Gastrocnemius medialis (tissue), 4 donors: ENCODE measurements around the gene TMEM92. TPM values are rescaled to one million over a fixed set of nuclear protein-coding genes. Genes with fewer than 3 reads are reported as not detected.
A peak's percentile ranks its signal among the peaks of the same experiment; 100 is the strongest.

Experiments used
- ATAC-seq, 2 donors: fragments of 150-250 bp; one replicate each; pipeline ENCODE4 v1.9.1; 2016
- DNase-seq, 2 donors: peaks; one replicate each; pipeline ENCODE4 v3.0.0-alpha.2; 2019
- H3K27ac ChIP-seq, 4 donors: fragments of 200-600 bp; sonication (generic); 1 replicate in 1 of 4; 2 replicates in 3 of 4; pipeline ENCODE4 v1.5.1; 2016 to 2018; ENCODE audit warnings: mild to moderate bottlenecking in 2 of 4, moderate library complexity in 1 of 4
- H3K27me3 ChIP-seq, 3 donors: fragments of 200-600 bp; sonication (generic) in 2 of 3; 1 replicate in 1 of 3; 2 replicates in 2 of 3; pipeline versions ENCODE4 v1.5.1 to v1.6.0; 2016 to 2019; ENCODE audit warnings: mild to moderate bottlenecking in 1 of 3, moderate library complexity in 1 of 3
- H3K36me3 ChIP-seq, 2 donors: fragments of 200-600 bp; sonication (generic) in 1 of 2; one replicate each; pipeline ENCODE4 v1.5.1; 2017 to 2018
- H3K4me1 ChIP-seq, 2 donors: fragments of 200-600 bp; sonication (generic) in 1 of 2; one replicate each; pipeline ENCODE4 v1.5.1; 2016 to 2017; ENCODE audit warnings: mild to moderate bottlenecking in 2 of 2
- H3K4me3 ChIP-seq, 4 donors: fragments of 200-600 bp; sonication (generic) in 3 of 4; 1 replicate in 1 of 4; 2 replicates in 3 of 4; pipeline ENCODE4 v1.5.1; 2016 to 2019; ENCODE audit warnings: mild to moderate bottlenecking in 2 of 4
- H3K9me3 ChIP-seq, 3 donors: fragments of 200-600 bp; sonication (generic) in 2 of 3; 1 replicate in 1 of 3; 2 replicates in 2 of 3; pipeline ENCODE4 v1.5.1; 2016 to 2019
- POLR2A ChIP-seq, 2 donors: fragments of 450-650 bp; IDR thresholded peaks; one replicate each; pipeline ENCODE4 v1.6.1; 2017; ENCODE audit warnings: antibody characterized with exemption in 2 of 2, mild to moderate bottlenecking in 2 of 2, moderate library complexity in 2 of 2
- in situ Hi-C, 4 donors: fragments of 200-750 bp; cut with MboI; loops; one replicate each; pipeline versions ENCODE4 v1.15.0 to v1.8.0; 2017; ENCODE audit warnings: low sequenced_read_pairs in 4 of 4
- intact Hi-C: fragments of 100-400 bp; cut with DNase I; formaldehyde crosslinking; loops from one replicate; pipeline ENCODE4 v1.15.1; 2023; ENCODE audit warnings: low total_unique reads
- total RNA-seq, 4 donors: library from RNA; depleted of rRNA; stranded (reverse); fragments of >200 nt; gene quantifications; one replicate each; pipeline versions ENCODE4 v1.1.0 to v1.2.3, GENCODE V29; 2016
- TF ChIP-seq, protein P1 (sequence below), 5 experiments: fragments of 450-650 bp in 3 of 5; fragments of 200-600 bp in 2 of 5; sonication (generic) in 2 of 5; IDR thresholded peaks in 4 of 5; conservative IDR thresholded peaks in 1 of 5; 1 replicate in 4 of 5; 2 replicates in 1 of 5; pipeline ENCODE4 v1.5.1; 2016 to 2019; ENCODE audit warnings: antibody characterized with exemption in 5 of 5, mild to moderate bottlenecking in 3 of 5, moderate library complexity in 3 of 5

Gene TMEM92
- total RNA-seq, result not detected

DNA sequence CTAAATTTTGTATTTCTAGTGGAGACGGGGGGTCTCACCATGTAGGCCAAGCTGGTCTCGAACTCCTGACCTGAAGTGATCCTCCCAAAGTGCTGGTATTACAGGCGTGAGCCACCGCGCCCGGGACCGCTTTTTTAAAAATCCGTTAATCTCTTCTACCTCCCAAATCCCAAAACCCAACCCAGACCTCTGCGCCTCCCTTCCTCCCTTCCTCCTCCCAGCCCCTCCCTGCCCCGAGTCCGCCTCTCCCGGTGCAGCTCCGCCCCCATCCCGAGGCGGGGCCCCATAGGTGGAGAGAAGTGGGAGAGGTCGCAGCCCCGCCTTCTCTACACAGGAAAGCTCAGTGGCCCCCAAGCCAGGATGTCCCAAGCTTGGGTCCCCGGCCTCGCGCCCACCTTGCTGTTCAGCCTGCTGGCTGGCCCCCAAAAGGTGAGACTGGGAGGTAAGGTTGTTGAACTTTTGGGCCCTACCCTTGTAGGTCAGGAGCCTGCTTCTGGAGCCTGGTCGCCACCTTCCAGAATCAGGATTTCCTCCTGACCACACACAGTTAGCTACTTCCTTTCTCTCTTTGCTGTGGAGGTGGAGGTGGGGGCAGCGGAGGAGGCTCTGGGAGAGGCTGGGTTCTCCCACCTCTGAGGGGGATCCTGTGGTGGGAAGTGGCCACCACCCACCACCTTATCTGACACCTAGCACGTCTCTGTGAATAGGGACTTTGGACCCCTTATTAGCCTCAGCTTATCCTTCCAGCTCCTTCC is at the start of gene TMEM92:
Gene TMEM92 (plus strand): TSS at position 325 of the 755 bp plus-strand sequence. CDS start 36 bp downstream, at position 361.
- Histone ChIP-seq H3K4me1 (peaks cover 0 to 8% of the 10 kb centered on the region in 2 donors), H3K27me3 (peaks cover 13 to 19% (median 18%) of the 10 kb centered on the region in 3 donors), H3K4me3 (peak within 1 kb of the TSS in 3 of 4 donors; percentile 54 to 69 (median 67)), H3K9me3 (no peaks in the 10 kb centered on the region), H3K36me3 (no peaks in the 10 kb centered on the region), H3K27ac (no peak within 1 kb of the TSS)
- in situ Hi-C loops, result loop anchor here in 3 of 4 donors (5.0 kb wide), 3 partner anchors 52 to 72 kb away; partner anchors contain the start of gene COL1A1 (in 1 of the 3)
- ATAC-seq (no peak), DNase-seq (no peak)
- TF ChIP-seq, protein P1, sequence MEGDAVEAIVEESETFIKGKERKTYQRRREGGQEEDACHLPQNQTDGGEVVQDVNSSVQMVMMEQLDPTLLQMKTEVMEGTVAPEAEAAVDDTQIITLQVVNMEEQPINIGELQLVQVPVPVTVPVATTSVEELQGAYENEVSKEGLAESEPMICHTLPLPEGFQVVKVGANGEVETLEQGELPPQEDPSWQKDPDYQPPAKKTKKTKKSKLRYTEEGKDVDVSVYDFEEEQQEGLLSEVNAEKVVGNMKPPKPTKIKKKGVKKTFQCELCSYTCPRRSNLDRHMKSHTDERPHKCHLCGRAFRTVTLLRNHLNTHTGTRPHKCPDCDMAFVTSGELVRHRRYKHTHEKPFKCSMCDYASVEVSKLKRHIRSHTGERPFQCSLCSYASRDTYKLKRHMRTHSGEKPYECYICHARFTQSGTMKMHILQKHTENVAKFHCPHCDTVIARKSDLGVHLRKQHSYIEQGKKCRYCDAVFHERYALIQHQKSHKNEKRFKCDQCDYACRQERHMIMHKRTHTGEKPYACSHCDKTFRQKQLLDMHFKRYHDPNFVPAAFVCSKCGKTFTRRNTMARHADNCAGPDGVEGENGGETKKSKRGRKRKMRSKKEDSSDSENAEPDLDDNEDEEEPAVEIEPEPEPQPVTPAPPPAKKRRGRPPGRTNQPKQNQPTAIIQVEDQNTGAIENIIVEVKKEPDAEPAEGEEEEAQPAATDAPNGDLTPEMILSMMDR (IDR thresholded peaks at IDR 0.05 in 4 of 5, conservative IDR thresholded peaks at IDR 0.05 in 1 of 5), result no peak
- TF ChIP-seq POLR2A (IDR thresholded peaks at IDR 0.05), result no peak
- intact Hi-C loops, result loop anchor here (10.0 kb wide), 1 partner anchor 250 kb away; no protein-coding TSS in a partner anchor

DNA sequence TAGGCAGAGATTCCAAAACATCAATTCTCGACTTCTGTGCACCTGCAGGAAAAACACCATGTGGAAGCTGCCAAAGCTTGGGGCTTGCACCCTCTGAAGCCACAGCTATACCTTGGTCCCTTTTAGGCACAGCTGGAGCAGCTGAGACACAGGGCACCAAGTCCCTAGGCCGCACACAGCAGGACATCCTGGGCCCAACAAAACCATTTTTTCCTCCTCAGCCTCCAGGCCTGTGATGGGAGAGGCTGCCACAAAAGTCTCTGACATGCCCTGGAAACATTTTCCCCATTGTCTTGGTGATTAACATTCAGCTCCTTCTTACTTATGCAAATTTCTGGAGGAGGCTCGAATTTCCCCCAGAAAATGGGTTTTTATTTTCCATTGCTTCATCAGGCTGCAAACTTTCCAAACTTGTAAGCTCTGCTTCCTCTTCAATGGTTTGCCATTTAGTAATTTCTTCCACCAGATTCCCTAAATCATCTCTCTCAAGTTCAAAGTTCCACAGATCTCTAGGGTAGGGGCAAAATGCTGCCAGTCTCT is 48.5 kb upstream of the TMEM92 start:
- H3K36me3 ChIP-seq, result no peaks in the 10 kb centered on the region
- peaks cover 6 to 7% of the 10 kb centered on the region in 2 donors for H3K4me1 ChIP-seq
- intact Hi-C loops, result no loop called here
- TF ChIP-seq, protein P1 (IDR thresholded peaks at IDR 0.05 in 4 of 5, conservative IDR thresholded peaks at IDR 0.05 in 1 of 5), result no peak
- no peak for TF ChIP-seq POLR2A (IDR thresholded peaks at IDR 0.05)
- no peak for ATAC-seq
- H3K27ac ChIP-seq, result no peak overlapping the region
- no peak for DNase-seq
- no peak overlapping the region for H3K4me3 ChIP-seq
- H3K27me3 ChIP-seq, result no peaks in the 10 kb centered on the region
- H3K9me3 ChIP-seq, result no peaks in the 10 kb centered on the region
- in situ Hi-C loops, result no loop called here

DNA sequence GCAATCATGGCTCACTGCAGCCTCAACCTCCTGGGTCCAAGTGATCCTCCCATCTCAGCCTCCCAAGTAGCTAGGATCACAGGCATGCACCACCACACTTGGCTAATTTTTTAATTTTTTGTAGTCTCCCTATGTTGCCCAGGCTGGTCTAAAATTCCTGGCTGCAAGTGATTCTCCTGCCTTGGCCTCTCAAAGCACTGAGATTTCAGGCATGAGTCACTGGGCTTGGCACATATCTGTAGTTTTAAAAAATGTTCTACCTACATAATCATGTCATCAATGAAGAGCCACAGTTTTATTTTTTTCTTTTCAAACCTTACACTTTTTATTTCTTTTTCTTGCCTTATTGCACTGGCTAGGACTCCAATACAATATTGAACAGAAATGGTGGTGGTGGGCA is 39.7 kb upstream of the TMEM92 start:
- Histone ChIP-seq H3K27ac (no peak overlapping the region), H3K4me1 (no peaks in the 10 kb centered on the region), H3K36me3 (no peaks in the 10 kb centered on the region), H3K9me3 (no peaks in the 10 kb centered on the region), H3K4me3 (peak overlapping the region in 1 of 4 donors; percentile 8), H3K27me3 (peaks cover 0 to 5% (median 5%) of the 10 kb centered on the region in 3 donors)
- TF ChIP-seq, protein P1 (IDR thresholded peaks at IDR 0.05 in 4 of 5, conservative IDR thresholded peaks at IDR 0.05 in 1 of 5), result no peak
- no peak for TF ChIP-seq POLR2A (IDR thresholded peaks at IDR 0.05)
- in situ Hi-C loops (no loop called here), intact Hi-C loops (no loop called here)
- no peak for ATAC-seq
- DNase-seq, result no peak

DNA sequence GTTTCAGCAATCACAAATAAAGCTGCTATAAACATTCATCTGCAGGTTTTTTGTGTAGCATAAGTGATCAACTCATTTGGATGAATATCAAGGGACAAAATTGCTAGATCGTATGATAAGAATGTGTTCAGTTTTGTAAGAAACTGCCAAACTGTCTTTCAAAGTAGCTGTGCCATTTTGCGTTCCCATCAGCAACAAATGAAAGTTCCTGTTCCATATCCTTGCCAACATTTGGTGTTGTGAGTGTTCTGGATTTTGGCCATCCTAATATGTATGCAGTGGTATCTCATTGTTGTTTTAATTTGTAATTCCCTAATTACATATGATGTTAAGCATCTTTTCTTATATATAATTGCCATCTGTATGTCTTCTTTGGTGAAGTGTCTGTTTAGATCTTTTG is 36.4 kb upstream of the TMEM92 start:
- no peak for ATAC-seq
- TF ChIP-seq, protein P1 (IDR thresholded peaks at IDR 0.05 in 4 of 5, conservative IDR thresholded peaks at IDR 0.05 in 1 of 5), result no peak
- TF ChIP-seq POLR2A (IDR thresholded peaks at IDR 0.05), result no peak

More for the DNA sequence above, 36.4 kb upstream of the TMEM92 start:
- in situ Hi-C loops, result no loop called here
- DNase-seq, result no peak
- H3K9me3 ChIP-seq, result no peaks in the 10 kb centered on the region
- peaks cover 3 to 5% of the 10 kb centered on the region in 2 donors for H3K4me1 ChIP-seq
- peaks cover 0 to 5% (median 0%) of the 10 kb centered on the region in 3 donors for H3K27me3 ChIP-seq
- H3K27ac ChIP-seq, result no peak overlapping the region
- H3K36me3 ChIP-seq, result no peaks in the 10 kb centered on the region
- intact Hi-C loops, result no loop called here
- H3K4me3 ChIP-seq, result no peak overlapping the region
